Activated CD4-positive, alpha-beta memory T cell treated with anti-CD3 and anti-CD28 coated beads for 36 hours (primary cell): ENCODE measurements around the gene TRPV5. TPM values are rescaled to one million over a fixed set of nuclear protein-coding genes. Genes with fewer than 3 reads are reported as not detected.

Source experiments
- CTCF ChIA-PET: fragments of 350-600 bp; sonication (Branson Sonifier 250); formaldehyde crosslinking; loops from one replicate; lab custom pipeline; 2021; ENCODE audit warnings: antibody characterized with exemption, inconsistent platforms; lab: Charles Lee
- POLR2A ChIA-PET: fragments of 350-600 bp; sonication (Branson Sonifier 250); formaldehyde crosslinking; loops from one replicate; lab custom pipeline; 2021; ENCODE audit warnings: antibody characterized with exemption; lab: Charles Lee
- DNase-seq: peaks from one replicate; pipeline ENCODE4 v3.0.0-alpha.2; 2020
- H3K27ac Mint-ChIP-seq: one replicate; pipeline ENCODE4 v1.8.0; 2021; ENCODE audit warnings: mixed read lengths
- H3K27me3 Mint-ChIP-seq: one replicate; pipeline ENCODE4 v1.8.0; 2021; ENCODE audit warnings: mixed read lengths
- H3K36me3 Mint-ChIP-seq: one replicate; pipeline ENCODE4 v1.8.0; 2021; ENCODE audit warnings: mixed read lengths
- H3K4me1 Mint-ChIP-seq: one replicate; pipeline ENCODE4 v1.8.0; 2021; ENCODE audit warnings: low read depth, mixed read lengths
- H3K4me3 Mint-ChIP-seq: one replicate; pipeline ENCODE4 v1.8.0; 2021; ENCODE audit warnings: mild to moderate bottlenecking, mixed read lengths
- H3K9me3 Mint-ChIP-seq: one replicate; pipeline ENCODE4 v1.8.0; 2021; ENCODE audit warnings: mixed read lengths
- intact Hi-C: fragments of 100-400 bp; cut with micrococcal nuclease; formaldehyde crosslinking; loops from one replicate; pipeline ENCODE4 v1.15.1; 2023
- total RNA-seq, 2 experiments: library from RNA; stranded (reverse); gene quantifications; one replicate each; pipeline ENCODE4 v1.2.3, GENCODE V29; 2021

TRPV5 gene
- total RNA-seq, 2 experiments from 2014 or later = not detected

- ChIA-PET POLR2A (no interaction called here), CTCF (no interaction called here)
- no peak for DNase-seq
- H3K27me3 Mint-ChIP-seq = peaks cover 8% of the 10 kb centered on the region
- intact Hi-C loops = no loop called here
- H3K4me3 Mint-ChIP-seq = no peak overlapping the region
- H3K4me1 Mint-ChIP-seq = no peaks in the 10 kb centered on the region
- H3K9me3 Mint-ChIP-seq = no peaks in the 10 kb centered on the region
- no peak overlapping the region for H3K27ac Mint-ChIP-seq
- no peaks in the 10 kb centered on the region for H3K36me3 Mint-ChIP-seq
These were observed 16.1 kb downstream of the TRPV5 start for GRCh38 chr7:142917447-142917846.

DNA sequence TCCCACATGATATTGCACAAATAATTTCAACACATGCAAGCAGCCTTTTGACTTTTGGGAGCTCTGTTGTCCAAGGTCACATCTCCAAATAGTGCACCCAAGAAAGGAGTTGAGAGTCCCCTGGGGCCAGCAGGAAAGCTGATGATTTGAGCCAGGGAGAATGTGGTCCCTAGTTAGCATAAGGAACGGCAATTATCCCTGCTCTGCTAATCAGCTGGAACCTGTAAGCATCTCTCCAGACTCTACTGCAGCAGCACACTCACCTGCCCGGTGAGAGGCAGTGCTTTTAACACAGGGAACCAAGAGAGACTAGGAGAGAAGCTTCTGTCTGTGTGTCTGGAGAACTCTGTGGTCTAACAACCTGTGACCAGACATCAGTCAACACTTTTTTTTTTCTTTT is 17.0 kb downstream of the TRPV5 start:
- Mint-ChIP-seq H3K4me1 (no peaks in the 10 kb centered on the region), H3K27me3 (peaks cover 8% of the 10 kb centered on the region), H3K4me3 (no peak overlapping the region), H3K36me3 (no peaks in the 10 kb centered on the region), H3K9me3 (no peaks in the 10 kb centered on the region), H3K27ac (no peak overlapping the region)
- intact Hi-C loops = no loop called here
- DNase-seq = no peak
- ChIA-PET CTCF (no interaction called here), POLR2A (no interaction called here)

GRCh38 chr7:142915315-142915714 is 18.2 kb downstream of the TRPV5 start:
- no peaks in the 10 kb centered on the region for H3K4me1 Mint-ChIP-seq
- no peaks in the 10 kb centered on the region for H3K36me3 Mint-ChIP-seq
- no peak overlapping the region for H3K27ac Mint-ChIP-seq
- CTCF ChIA-PET = no interaction called here
- H3K27me3 Mint-ChIP-seq = peaks cover 9% of the 10 kb centered on the region
- intact Hi-C loops = no loop called here
- H3K9me3 Mint-ChIP-seq = no peaks in the 10 kb centered on the region
- POLR2A ChIA-PET = no interaction called here
- no peak overlapping the region for H3K4me3 Mint-ChIP-seq
- DNase-seq = no peak

DNA sequence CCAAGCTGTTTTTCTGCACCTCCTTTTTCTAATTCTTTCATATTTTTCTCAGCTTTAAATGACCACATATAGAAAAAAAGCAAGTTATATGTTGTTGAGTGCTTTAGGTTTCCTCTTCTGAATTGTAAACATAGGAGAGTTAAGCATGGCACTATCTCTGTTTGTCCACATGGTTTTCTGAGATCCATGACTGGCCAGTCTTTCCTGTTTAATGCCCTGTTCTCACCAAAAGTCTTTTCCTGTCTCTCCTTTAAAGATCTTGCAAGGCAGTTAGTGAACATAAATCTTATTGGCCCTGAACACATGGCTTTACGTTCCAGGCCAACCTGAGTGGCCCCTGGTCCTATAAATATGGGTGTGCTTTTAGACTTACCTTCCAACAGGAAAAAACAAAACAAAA is 19.4 kb downstream of the TRPV5 start:
- H3K4me3 Mint-ChIP-seq = no peak overlapping the region
- H3K36me3 Mint-ChIP-seq = no peaks in the 10 kb centered on the region
- ChIA-PET CTCF (no interaction called here), POLR2A (interaction anchor here (0.6 kb wide), 1 partner anchor 699 kb away, joined by 3 read pairs; no protein-coding TSS in a partner anchor)
- no peaks in the 10 kb centered on the region for H3K4me1 Mint-ChIP-seq
- DNase-seq = no peak
- H3K9me3 Mint-ChIP-seq = no peaks in the 10 kb centered on the region
- intact Hi-C loops = no loop called here
- H3K27me3 Mint-ChIP-seq = peaks cover 10% of the 10 kb centered on the region
- no peak overlapping the region for H3K27ac Mint-ChIP-seq

- no peak for DNase-seq
- H3K9me3 Mint-ChIP-seq = no peaks in the 10 kb centered on the region
- CTCF ChIA-PET = no interaction called here
- no peak overlapping the region for H3K4me3 Mint-ChIP-seq
- POLR2A ChIA-PET = no interaction called here
- H3K27me3 Mint-ChIP-seq = peaks cover 7% of the 10 kb centered on the region
- H3K36me3 Mint-ChIP-seq = no peaks in the 10 kb centered on the region
- intact Hi-C loops = no loop called here
- no peak overlapping the region for H3K27ac Mint-ChIP-seq
- no peaks in the 10 kb centered on the region for H3K4me1 Mint-ChIP-seq
These were observed 20.0 kb downstream of the TRPV5 start for GRCh38 chr7:142913566-142913965.

DNA sequence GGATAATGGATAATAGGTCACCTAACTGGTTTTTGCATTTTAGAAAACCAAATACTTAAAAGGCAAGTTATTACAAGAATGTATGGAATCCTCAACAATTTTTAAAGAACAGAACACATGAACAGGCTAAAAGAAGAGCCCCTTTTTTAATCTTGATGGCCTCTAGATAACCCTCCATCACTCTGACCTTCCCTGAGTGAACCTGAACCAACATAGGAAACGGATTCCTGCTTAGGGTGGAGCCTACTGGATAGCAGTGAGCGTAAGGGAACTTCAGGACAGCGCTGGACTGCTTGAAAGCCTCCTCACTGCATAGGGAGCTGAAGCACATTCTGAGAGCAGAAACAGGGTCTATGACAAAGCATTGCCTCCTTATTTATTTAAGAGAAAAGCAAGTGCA is 20.5 kb downstream of the TRPV5 start:
- CTCF ChIA-PET = no interaction called here
- Mint-ChIP-seq H3K27ac (no peak overlapping the region), H3K27me3 (peaks cover 4% of the 10 kb centered on the region), H3K4me1 (no peaks in the 10 kb centered on the region), H3K4me3 (no peak overlapping the region), H3K36me3 (no peaks in the 10 kb centered on the region), H3K9me3 (no peaks in the 10 kb centered on the region)
- intact Hi-C loops = no loop called here
- POLR2A ChIA-PET = no interaction called here
- DNase-seq = no peak

DNA sequence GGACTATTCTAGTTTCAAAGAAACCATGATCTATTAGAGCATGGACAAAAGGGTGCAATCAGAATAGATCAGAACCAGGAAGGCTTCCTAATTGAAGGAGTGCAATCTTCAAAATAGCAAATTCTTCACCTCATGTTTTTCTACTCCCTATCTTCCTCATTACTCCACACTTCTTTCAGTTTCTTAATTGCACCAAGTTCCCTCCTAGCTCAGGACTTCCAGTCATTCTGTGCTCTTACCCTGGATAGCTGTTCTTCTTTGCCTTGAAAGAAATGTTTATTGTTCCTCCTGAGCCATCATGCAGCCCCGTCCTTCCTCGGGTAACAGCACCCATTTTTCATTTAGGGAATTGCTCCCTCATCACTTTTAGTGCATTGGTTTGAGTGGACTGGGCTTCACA is 23.1 kb downstream of the TRPV5 start:
- Mint-ChIP-seq H3K36me3 (no peaks in the 10 kb centered on the region), H3K4me3 (no peak overlapping the region), H3K27me3 (peaks cover 11% of the 10 kb centered on the region), H3K9me3 (no peaks in the 10 kb centered on the region), H3K4me1 (no peaks in the 10 kb centered on the region), H3K27ac (no peak overlapping the region)
- POLR2A ChIA-PET = no interaction called here
- intact Hi-C loops = no loop called here
- no peak for DNase-seq
- CTCF ChIA-PET = interaction anchor here (1.1 to 1.9 kb wide), 3 partner anchors 9 to 136 kb away, joined by 3 to 7 read pairs (median 3); no protein-coding TSS in a partner anchor

- POLR2A ChIA-PET = no interaction called here
- H3K4me1 Mint-ChIP-seq = no peaks in the 10 kb centered on the region
- DNase-seq = no peak
- intact Hi-C loops = no loop called here
- CTCF ChIA-PET = interaction anchor here (1.1 to 1.9 kb wide), 4 partner anchors 8 to 137 kb away, joined by 3 to 7 read pairs (median 4); no protein-coding TSS in a partner anchor
- peaks cover 11% of the 10 kb centered on the region for H3K27me3 Mint-ChIP-seq
- no peak overlapping the region for H3K27ac Mint-ChIP-seq
- no peak overlapping the region for H3K4me3 Mint-ChIP-seq
- H3K36me3 Mint-ChIP-seq = no peaks in the 10 kb centered on the region
- H3K9me3 Mint-ChIP-seq = no peaks in the 10 kb centered on the region
These were observed 23.5 kb downstream of the TRPV5 start for GRCh38 chr7:142910031-142910433.

- H3K27me3 Mint-ChIP-seq = peaks cover 10% of the 10 kb centered on the region
- H3K27ac Mint-ChIP-seq = no peak overlapping the region
- DNase-seq = no peak
- H3K9me3 Mint-ChIP-seq = peaks cover 3% of the 10 kb centered on the region
- H3K4me1 Mint-ChIP-seq = no peaks in the 10 kb centered on the region
- POLR2A ChIA-PET = no interaction called here
- H3K36me3 Mint-ChIP-seq = no peaks in the 10 kb centered on the region
- H3K4me3 Mint-ChIP-seq = no peak overlapping the region
- CTCF ChIA-PET = interaction anchor here (1.1 to 1.9 kb wide), 4 partner anchors 7 to 137 kb away, joined by 3 to 7 read pairs (median 4); no protein-coding TSS in a partner anchor
- intact Hi-C loops = no loop called here
These were observed 24.3 kb downstream of the TRPV5 start for GRCh38 chr7:142908921-142909890.

DNA sequence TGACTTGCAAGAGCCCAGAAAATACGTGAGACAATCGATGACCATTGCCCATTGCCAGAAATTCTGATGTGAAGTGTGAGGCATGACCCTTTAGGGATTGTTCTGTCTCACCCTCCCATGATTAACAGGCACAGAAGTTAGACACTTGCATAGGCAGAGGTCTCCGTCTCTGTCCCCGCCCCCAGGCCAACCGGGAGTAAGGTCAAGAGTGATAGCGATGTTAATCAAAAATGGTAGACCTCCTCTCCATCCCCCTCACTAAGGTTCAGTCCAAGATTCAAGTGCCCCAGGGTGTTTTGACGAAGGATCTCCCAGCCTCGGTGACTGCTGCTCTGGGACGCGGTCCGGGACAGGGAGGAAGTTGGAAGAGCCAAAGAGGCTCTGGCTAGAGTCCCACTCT is 25.3 kb downstream of the TRPV5 start:
- Mint-ChIP-seq H3K4me1 (no peaks in the 10 kb centered on the region), H3K36me3 (no peaks in the 10 kb centered on the region), H3K9me3 (peaks cover 5% of the 10 kb centered on the region), H3K27ac (no peak overlapping the region), H3K4me3 (no peak overlapping the region), H3K27me3 (peaks cover 10% of the 10 kb centered on the region)
- CTCF ChIA-PET = no interaction called here
- intact Hi-C loops = no loop called here
- no peak for DNase-seq
- POLR2A ChIA-PET = no interaction called here

DNA sequence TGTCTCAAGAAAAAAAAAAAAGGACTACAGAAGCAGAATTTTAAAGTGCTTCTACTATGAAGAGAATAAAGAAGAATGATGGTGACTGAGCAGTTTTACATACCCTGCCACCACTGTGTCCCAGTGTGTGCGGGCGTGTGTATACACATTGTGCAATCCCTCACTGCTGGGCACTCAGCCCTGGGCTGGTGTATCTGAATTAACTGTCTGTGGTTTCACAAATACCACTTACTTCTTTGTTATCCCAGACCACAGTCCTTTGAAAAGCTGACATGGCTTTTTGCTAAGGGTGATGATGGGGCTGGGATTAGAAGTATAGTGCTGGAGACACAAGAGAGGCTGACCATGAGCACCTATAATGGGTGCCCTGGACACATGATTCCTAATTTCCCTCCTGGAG is 26.9 kb downstream of the TRPV5 start:
- no peak overlapping the region for H3K27ac Mint-ChIP-seq
- ChIA-PET POLR2A (no interaction called here), CTCF (interaction anchor here (1.2 kb wide), 1 partner anchor 96 kb away, joined by 3 read pairs; no protein-coding TSS in a partner anchor)
- DNase-seq = no peak
- no peak overlapping the region for H3K4me3 Mint-ChIP-seq
- intact Hi-C loops = no loop called here
- H3K27me3 Mint-ChIP-seq = peaks cover 10% of the 10 kb centered on the region
- no peaks in the 10 kb centered on the region for H3K4me1 Mint-ChIP-seq
- peaks cover 5% of the 10 kb centered on the region for H3K9me3 Mint-ChIP-seq
- H3K36me3 Mint-ChIP-seq = no peaks in the 10 kb centered on the region

- Mint-ChIP-seq H3K27ac (no peak overlapping the region), H3K9me3 (peaks cover 5% of the 10 kb centered on the region), H3K27me3 (peaks cover 10% of the 10 kb centered on the region), H3K4me1 (no peaks in the 10 kb centered on the region), H3K4me3 (no peak overlapping the region), H3K36me3 (no peaks in the 10 kb centered on the region)
- DNase-seq = no peak
- intact Hi-C loops = no loop called here
- CTCF ChIA-PET = interaction anchor here (1.0 kb wide), 1 partner anchor 24 kb away, joined by 4 read pairs; no protein-coding TSS in a partner anchor
- POLR2A ChIA-PET = no interaction called here
These were observed 27.8 kb downstream of the TRPV5 start for GRCh38 chr7:142905759-142906158.
